Activated CD8-positive, alpha-beta memory T cell treated with anti-CD3 and anti-CD28 coated beads, Interleukin-2, amount 50 U/mL, for 4 hours (primary cell): ENCODE measurements around the gene REV1.
A peak's percentile ranks its signal among the peaks of the same experiment; 100 is the strongest.
"Not testable (repeated sequence)": the region's sequence is repeated elsewhere in the genome, so short reads cannot be mapped to it uniquely, and the experiment has no call there.

Experiments
- DNase-seq: peaks from one replicate; pipeline ENCODE4 v3.0.0-alpha.2; 2020

Gene REV1

DNA sequence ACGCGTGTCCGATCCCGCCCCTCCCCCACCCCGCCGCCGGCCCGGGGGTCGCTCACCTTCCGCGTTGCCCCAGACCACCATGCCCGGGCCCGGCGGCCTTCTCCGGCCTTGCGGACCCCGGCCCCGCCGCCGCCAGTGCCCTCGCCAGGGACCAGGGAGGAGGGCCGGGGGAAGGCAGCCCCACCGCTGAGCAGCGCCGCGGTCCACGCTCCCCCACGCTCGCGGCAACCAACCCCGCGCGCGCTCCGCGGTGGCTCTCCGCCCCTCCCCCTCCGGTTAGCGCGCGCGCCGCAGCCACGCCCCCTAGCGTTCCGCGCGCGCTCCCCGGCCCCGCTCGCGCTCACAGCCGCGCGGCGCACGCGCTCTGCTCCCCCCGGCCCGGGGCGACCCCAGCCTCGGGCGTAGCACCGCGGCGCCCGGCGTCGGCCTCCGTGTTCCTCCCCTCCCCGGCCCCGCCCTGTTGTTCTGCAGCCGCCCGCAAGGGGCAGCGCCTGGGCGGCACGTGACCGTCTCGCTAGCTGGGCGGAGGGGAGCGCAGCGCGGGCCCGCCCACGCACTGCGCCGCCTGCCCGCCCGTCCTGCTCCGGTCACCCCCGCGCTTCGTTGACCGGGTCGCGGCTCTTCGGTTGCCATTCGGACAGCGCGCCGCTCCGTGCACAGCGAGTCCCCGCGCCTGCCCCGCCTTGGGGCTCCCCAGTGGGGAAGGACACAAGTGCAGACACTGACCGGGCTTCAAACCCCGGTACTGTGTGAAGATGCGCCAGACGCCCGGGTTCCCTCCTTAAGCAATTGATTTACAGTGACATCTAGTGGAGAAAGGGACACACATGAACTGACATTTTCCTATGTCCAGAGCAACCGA lies at the start of gene REV1:
REV1 (minus strand) TSS at position 257 of the 862 bp plus-strand sequence. CDS start 25,042 bp downstream, outside the sequence.
- peak; percentile 94 for DNase-seq

DNA sequence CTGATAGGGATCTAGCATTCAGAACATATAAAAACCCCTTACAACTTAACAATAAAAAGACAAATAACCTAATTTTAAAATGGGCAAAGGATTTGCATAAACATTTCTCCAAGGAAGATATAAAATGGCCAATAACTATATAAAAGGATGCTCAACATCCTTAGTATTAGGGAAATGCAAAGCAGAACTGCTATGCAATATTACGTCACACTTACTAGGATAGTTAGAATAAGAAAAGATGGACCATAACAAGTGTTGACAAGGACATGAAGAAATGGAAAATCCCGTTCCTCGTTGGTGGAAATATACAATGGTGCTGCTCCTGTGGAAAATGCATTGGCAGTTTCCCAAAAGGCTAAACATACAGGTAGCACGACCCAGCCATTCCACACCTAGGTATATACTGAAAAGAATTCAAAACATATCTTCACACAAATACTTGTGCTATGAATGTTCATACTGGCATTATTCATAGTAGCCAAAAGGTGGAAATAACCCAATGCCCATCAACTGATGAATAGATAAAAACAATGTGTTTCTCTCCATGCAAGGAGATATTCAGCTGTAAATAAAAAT lies 48.2 kb upstream of the REV1 start:
- DNase-seq, result no peak

DNA sequence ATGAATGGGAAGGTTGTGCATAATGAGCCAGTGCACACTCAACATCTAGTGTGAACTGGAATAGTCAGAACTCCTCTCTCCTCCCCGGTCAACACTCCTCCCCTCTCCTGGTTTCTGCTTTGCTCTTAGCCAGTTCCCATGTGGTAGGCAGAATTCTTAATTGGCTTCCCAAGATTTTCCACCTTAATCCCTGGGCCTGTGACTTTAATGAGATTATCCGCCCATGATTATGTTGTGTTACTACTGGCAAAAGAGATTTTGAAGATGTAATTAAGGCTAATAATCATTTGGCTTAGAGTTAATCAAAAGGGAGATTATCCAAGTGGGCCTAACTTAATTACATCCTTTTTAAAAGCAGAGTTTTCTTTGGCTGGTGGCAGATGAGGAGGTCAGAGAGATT lies 34.2 kb upstream of the REV1 start:
- no peak for DNase-seq

- DNase-seq, result no peak
Observed at GRCh38 chr2:99522157-99522556, 32.3 kb upstream of the REV1 start.

- DNase-seq, result no peak
Observed at GRCh38 chr2:99520813-99521212, 31.0 kb upstream of the REV1 start.

DNA sequence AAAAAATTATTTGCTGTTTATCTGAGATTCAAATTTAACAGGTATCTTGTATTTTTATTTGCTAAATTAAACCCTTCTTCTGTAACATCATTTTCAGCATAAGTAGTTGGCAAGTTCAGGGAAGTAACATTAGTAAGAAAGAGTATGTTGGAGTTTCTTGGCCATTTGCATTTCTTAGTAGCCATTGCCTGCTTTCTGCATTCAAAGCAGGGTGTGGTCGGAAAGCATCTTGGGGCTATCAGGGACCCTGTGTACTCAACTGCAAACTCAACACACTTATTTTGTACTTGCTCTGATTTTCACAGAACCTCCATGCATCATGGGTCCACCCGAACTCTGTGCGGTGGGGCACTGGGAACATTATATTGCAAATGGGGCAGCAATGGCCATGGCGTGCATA lies 30.4 kb upstream of the REV1 start:
- no peak for DNase-seq

DNA sequence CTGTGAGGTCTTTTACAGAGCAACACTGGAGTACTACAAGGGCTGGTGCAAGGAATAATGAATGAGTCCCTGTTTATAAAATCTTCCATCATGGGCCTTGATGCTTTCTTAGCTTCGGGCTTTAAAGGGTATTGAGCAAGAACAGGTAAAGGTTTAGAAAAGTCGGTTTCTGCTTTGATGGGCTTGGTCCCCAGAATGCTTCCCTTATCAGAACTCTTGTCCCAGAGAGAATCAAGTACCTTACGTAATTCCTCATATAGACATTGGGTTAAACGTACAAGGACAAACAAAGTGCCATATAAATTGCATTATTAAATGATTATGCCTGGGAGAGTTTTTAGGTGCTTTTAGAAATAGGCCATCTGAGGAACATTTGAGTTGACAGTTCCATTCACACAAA lies 24.5 kb upstream of the REV1 start:
- no peak for DNase-seq

GRCh38 chr2:99512181-99512591 lies 22.4 kb upstream of the REV1 start:
- DNase-seq, result no peak

- DNase-seq, result no peak
Observed at GRCh38 chr2:99509387-99509786, 19.6 kb upstream of the REV1 start.

- DNase-seq, result no peak
Observed at GRCh38 chr2:99507937-99508818, 18.4 kb upstream of the REV1 start.

DNA sequence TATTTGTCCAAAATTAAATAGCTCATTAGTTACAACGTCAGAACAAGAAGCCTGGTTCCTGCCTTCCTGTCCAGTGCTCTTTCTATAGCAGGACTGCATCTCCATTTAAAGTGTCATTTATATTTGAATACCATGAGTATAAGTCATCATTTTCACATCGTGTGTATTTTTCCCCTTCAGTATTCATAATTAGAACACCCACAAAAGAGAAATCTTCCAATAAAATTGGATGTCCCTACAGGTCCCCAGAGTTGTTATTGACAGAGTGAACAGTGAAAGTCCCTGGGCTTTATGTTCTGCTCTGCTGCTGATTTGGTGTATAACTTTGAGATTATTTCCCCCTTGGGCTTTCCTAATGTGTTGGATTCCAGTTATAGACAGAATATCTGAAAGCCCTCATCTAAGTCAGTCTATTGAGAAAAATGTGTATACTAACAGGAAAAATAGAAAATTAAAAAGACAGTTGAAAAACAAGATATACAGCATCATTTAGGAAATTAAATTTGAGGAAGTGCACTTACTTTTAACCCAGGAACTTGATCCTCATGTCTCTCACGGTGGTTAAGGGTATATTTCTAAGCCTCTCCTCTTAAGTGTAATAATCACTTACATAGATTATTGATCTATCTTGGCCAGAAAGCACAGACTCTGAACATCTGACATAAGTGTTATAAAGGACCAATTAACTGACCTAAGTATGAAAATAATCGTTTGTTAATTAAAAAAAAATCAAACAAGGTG lies 15.2 kb upstream of the REV1 start:
- no peak for DNase-seq

DNA sequence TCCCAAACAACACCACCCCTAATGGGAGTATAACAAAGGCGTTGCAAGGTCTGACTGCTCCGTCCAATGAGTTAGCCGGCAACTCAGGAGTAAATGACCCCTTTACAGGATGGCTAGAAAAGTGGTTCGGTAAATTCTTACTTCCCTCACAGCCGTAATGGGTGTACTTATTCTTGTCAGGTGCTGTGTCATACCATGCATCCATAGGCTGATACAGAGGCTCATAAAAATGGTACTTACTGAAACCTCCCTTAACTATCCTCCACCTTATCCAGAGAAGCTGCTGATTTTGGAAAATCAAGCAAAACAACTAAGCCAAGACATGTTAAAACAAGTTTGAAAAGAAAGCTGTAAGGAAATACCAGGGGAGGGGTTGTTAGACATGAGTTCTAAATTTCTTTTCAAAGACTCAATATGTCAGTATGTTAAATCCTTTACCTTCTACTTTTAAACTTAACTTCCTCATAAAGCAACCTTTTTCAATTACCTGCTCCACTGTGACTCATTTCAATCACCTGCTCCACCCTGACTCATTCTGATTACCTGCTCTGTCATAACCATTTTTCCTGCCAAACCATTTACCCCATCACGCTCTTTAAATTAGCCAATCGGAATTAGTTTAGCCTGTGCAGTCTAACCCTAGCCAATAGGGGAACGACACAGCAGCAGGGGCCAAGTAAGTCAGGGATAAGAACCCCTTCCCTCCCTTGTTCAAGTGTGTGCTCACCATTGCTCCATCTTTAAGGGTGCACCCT lies 14.0 kb upstream of the REV1 start:
- DNase-seq, result not testable (repeated sequence)

GRCh38 chr2:99496021-99496420 lies 6.2 kb upstream of the REV1 start:
- DNase-seq, result no peak

- no peak for DNase-seq
Observed at GRCh38 chr2:99495115-99495860, 5.5 kb upstream of the REV1 start.

GRCh38 chr2:99492721-99493120 lies 2.9 kb upstream of the REV1 start:
- DNase-seq, result no peak

GRCh38 chr2:99490623-99491461 lies 1.0 kb upstream of the REV1 start:
- no peak for DNase-seq

DNA sequence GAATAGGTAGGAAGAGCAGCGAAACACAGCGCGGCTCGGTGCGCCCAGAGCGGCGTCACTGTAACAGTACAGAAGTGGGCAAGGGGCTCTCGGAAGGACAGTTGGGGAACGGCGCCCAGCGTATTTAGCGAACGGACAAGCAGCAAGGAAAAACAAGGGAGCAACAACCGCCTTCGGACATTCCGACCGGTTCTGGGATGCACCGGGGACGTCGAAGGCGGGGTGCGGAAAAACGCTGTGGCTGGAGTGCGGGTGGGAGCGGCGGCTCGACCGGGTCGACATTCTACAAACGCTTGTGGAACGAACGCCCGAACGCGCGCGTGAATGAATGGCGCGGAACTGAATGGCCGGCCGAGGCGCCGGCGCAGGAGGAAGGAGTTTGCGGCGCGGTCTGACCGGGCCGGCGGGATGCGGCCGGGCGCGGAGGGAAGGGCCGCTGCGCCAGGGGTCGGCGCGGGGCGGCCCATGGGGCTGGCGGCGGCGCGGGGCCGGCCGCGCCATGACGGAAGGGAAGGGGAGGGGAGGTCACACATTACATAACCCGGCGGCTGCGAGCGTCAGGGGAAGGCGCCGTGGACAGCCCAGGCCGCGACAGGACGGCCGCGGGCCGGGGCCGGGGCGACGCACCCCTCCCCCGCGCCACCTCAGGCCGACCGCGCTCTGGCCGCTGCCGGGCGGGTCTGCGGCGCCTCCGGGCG lies 605 bp downstream of the REV1 start:
- peak; percentile 36 for DNase-seq

- DNase-seq, result no peak
Observed at GRCh38 chr2:99488539-99489062, 1.2 kb downstream of the REV1 start.

DNA sequence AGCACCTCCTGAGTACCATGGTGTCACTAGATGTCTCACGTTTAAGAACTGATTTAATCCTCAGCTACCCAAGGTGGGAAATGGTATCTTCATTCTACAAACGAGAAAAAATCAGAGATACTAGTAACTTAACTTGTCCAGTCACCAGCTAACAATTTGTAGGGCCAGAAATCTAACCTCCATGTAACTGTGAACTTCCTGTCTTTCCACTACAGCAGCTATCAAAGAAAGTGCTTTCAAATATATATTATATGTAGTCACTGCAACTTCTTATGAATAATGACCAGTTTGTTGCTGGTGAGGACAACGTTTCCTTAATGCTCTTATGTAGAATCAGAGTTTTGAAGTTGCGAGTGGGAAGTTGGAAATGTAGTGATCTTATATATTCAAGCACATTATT lies 1.9 kb downstream of the REV1 start:
- no peak for DNase-seq
